Naive thymus-derived CD8-positive, alpha-beta T cell (primary cell): ENCODE results near the gene NTRK1. TPM values are rescaled to one million over a fixed set of nuclear protein-coding genes. Genes with fewer than 3 reads are reported as not detected.
"Not testable (repeated sequence)": the region's sequence is repeated elsewhere in the genome, so short reads cannot be mapped to it uniquely, and the experiment has no call there.

Source experiments
- ATAC-seq, 2 donors: fragments of 150-1000 bp; cut with Tn5 transposase in 1 of 2; sonication (Bioruptor Pico), chemical (Tn5 transposase) in 1 of 2; 1 replicate in 1 of 2; 2 replicates in 1 of 2; pipeline ENCODE4 v1.10.0; 2021; ENCODE audit warnings: mild to moderate bottlenecking in 2 of 2, moderate library complexity in 2 of 2
- POLR2A ChIA-PET: fragments of 350-600 bp; sonication (Branson Sonifier 250); formaldehyde crosslinking; loops from one replicate; lab custom pipeline; 2021; ENCODE audit warnings: antibody characterized with exemption; lab: Charles Lee
- DNase-seq, 10 donors: peaks; one replicate each; pipeline versions ENCODE4 v3.0.0 to v3.0.0-alpha.2; 2020 to 2022
- H3K27ac Mint-ChIP-seq, 10 donors: one replicate each; pipeline ENCODE4 v1.8.0; 2020 to 2022; ENCODE audit warnings: mild to moderate bottlenecking in 10 of 10, mixed read lengths in 10 of 10, moderate library complexity in 4 of 10, inconsistent platforms in 1 of 10
- H3K27me3 Mint-ChIP-seq, 5 donors: one replicate each; pipeline ENCODE4 v1.8.0; 2021 to 2022; ENCODE audit warnings: mixed read lengths in 5 of 5
- H3K36me3 Mint-ChIP-seq, 3 donors: one replicate each; pipeline ENCODE4 v1.8.0; 2020 to 2022; ENCODE audit warnings: mixed read lengths in 3 of 3, mild to moderate bottlenecking in 2 of 3, inconsistent platforms in 1 of 3
- H3K4me1 Mint-ChIP-seq, 4 donors: one replicate each; pipeline ENCODE4 v1.8.0; 2021 to 2022; ENCODE audit warnings: mixed read lengths in 4 of 4
- H3K4me3 Mint-ChIP-seq, 10 donors: one replicate each; pipeline ENCODE4 v1.8.0; 2020 to 2022; ENCODE audit warnings: mild to moderate bottlenecking in 10 of 10, mixed read lengths in 10 of 10, moderate library complexity in 6 of 10, inconsistent platforms in 1 of 10
- H3K9me3 Mint-ChIP-seq, 9 donors: one replicate each; pipeline ENCODE4 v1.8.0; 2020 to 2022; ENCODE audit warnings: mixed read lengths in 9 of 9, mild to moderate bottlenecking in 3 of 9, inconsistent platforms in 1 of 9, moderate library complexity in 1 of 9
- polyA plus RNA-seq, 3 donors: library from polyadenylated mRNA; unstranded; fragments of 300-500 nt; fragmentation: Illumina TruSeq; gene quantifications; one replicate each; pipeline ENCODE4 v1.2.3, GENCODE V29; 2021
- total RNA-seq, 8 experiments: library from RNA in 2 of 8; stranded (reverse) in 2 of 8; gene quantifications; one replicate each; pipeline ENCODE4 v1.2.3 and lab custom pipeline; 2021 to 2026

The NTRK1 gene
- total and polyA plus RNA-seq, 5 experiments from 2014 or later: 0.14 to 0.25 TPM; not detected in 3

DNA sequence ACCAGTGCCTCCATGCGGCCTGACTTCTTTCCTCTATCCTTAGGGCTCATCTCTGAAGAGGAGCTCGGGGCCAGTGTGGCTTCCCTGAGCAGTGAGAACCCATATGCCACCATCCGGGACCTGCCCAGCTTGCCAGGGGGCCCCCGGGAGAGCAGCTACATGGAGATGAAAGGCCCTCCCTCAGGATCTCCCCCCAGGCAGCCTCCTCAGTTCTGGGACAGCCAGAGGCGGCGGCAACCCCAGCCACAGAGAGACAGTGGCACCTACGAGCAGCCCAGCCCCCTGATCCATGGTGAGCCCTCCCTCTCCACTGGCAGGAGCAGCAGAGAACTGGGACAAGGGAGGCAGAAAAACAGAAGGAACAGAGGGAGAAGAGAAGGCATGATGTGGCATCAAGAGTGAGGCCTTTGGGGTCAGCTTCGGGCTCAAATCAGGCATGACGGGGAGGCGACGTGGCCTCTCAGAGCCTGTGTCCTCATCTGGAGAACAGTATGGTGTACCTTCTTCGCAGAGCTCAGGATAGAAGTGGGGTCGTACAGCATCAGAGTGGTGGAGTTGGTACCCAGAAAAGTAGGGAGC lies 53.2 kb downstream of the NTRK1 start:
- H3K36me3 Mint-ChIP-seq: no peaks in the 10 kb centered on the region
- H3K9me3 Mint-ChIP-seq: peaks cover 0 to 2% (median 0%) of the 10 kb centered on the region in 9 donors
- H3K4me3 Mint-ChIP-seq: no peak overlapping the region
- POLR2A ChIA-PET: no interaction called here
- peak overlapping the region in 1 of 10 donors; percentile 84 for H3K27ac Mint-ChIP-seq
- DNase-seq (no peak), ATAC-seq (no peak)
- H3K27me3 Mint-ChIP-seq: peaks cover 29 to 65% (median 35%) of the 10 kb centered on the region in 5 donors
- H3K4me1 Mint-ChIP-seq: peaks cover 0 to 6% (median 4%) of the 10 kb centered on the region in 4 donors

- DNase-seq: no peak
- Mint-ChIP-seq H3K4me3 (no peak overlapping the region), H3K4me1 (peaks cover 0 to 6% (median 4%) of the 10 kb centered on the region in 4 donors), H3K36me3 (no peaks in the 10 kb centered on the region), H3K9me3 (peaks cover 0 to 2% (median 0%) of the 10 kb centered on the region in 9 donors), H3K27me3 (peaks cover 32 to 68% (median 38%) of the 10 kb centered on the region in 5 donors), H3K27ac (no peak overlapping the region)
- POLR2A ChIA-PET: no interaction called here
- ATAC-seq: no peak
Measured at GRCh38 chr1:156914440-156914856, 53.8 kb downstream of the NTRK1 start.

- Mint-ChIP-seq H3K27me3 (peaks cover 50 to 90% (median 60%) of the 10 kb centered on the region in 5 donors), H3K36me3 (peaks cover 0 to 3% (median 0%) of the 10 kb centered on the region in 3 donors), H3K4me1 (peaks cover 11 to 18% (median 15%) of the 10 kb centered on the region in 4 donors), H3K9me3 (peaks cover 0 to 2% (median 0%) of the 10 kb centered on the region in 9 donors), H3K4me3 (peak within 1 kb of the TSS in 5 of 10 donors; percentile 5 to 43 (median 9)), H3K27ac (peak within 1 kb of the TSS in 1 of 10 donors; percentile 73)
- POLR2A ChIA-PET: no interaction called here
- ATAC-seq: peak; percentile 85 to 86
- DNase-seq: peak in 8 of 10 donors; percentile 35 to 70 (median 54)
Measured at GRCh38 chr1:156920233-156921052, 59.8 kb downstream of the NTRK1 start, which contains the start of gene LRRC71. LRRC71 (plus strand) TSS chr1:156920632; CDS start chr1:156920804, 172 bp downstream.

GRCh38 chr1:156921053-156921529 lies 60.4 kb downstream of the NTRK1 start:
- POLR2A ChIA-PET: no interaction called here
- DNase-seq (no peak), ATAC-seq (no peak)
- Mint-ChIP-seq H3K4me3 (peak overlapping the region in 4 of 10 donors; percentile 5 to 38 (median 13)), H3K9me3 (peaks cover 0 to 2% (median 0%) of the 10 kb centered on the region in 9 donors), H3K36me3 (peaks cover 0 to 3% (median 0%) of the 10 kb centered on the region in 3 donors), H3K27ac (no peak overlapping the region), H3K4me1 (peaks cover 11 to 18% (median 16%) of the 10 kb centered on the region in 4 donors), H3K27me3 (peaks cover 52 to 91% (median 60%) of the 10 kb centered on the region in 5 donors)

GRCh38 chr1:156922986-156923669 lies 62.5 kb downstream of the NTRK1 start:
- Mint-ChIP-seq H3K27ac (peak overlapping the region in 4 of 10 donors; percentile 2 to 69 (median 30)), H3K4me3 (peak overlapping the region in 9 of 10 donors; percentile 37 to 78 (median 64))
- POLR2A ChIA-PET: no interaction called here

GRCh38 chr1:156923670-156924477 lies 63.2 kb downstream of the NTRK1 start:
- DNase-seq (peak in 1 of 10 donors; percentile 13), ATAC-seq (peak in 1 of 2 donors; percentile 8)
- peaks cover 16 to 34% (median 28%) of the 10 kb centered on the region in 4 donors for H3K4me1 Mint-ChIP-seq
- POLR2A ChIA-PET: interaction anchor here (0.8 kb wide), 1 partner anchor 229 kb away, joined by 5 read pairs; no protein-coding TSS in a partner anchor
- H3K36me3 Mint-ChIP-seq: peaks cover 0 to 3% (median 0%) of the 10 kb centered on the region in 3 donors
- H3K4me3 Mint-ChIP-seq: peak overlapping the region in 5 of 10 donors; percentile 15 to 77 (median 62)
- peak overlapping the region in 1 of 10 donors; percentile 2 for H3K27ac Mint-ChIP-seq
- peaks cover 53 to 96% (median 68%) of the 10 kb centered on the region in 5 donors for H3K27me3 Mint-ChIP-seq
- no peaks in the 10 kb centered on the region for H3K9me3 Mint-ChIP-seq

More at GRCh38 chr1:156922986-156923669, 62.5 kb downstream of the NTRK1 start:
- Mint-ChIP-seq H3K9me3 (no peaks in the 10 kb centered on the region), H3K27me3 (peaks cover 54 to 94% (median 70%) of the 10 kb centered on the region in 5 donors), H3K36me3 (peaks cover 0 to 3% (median 0%) of the 10 kb centered on the region in 3 donors), H3K4me1 (peaks cover 16 to 30% (median 25%) of the 10 kb centered on the region in 4 donors)
- no peak for DNase-seq
- ATAC-seq: no peak

- H3K27me3 Mint-ChIP-seq: peaks cover 52 to 96% (median 73%) of the 10 kb centered on the region in 5 donors
- ATAC-seq (no peak), DNase-seq (no peak)
- peaks cover 16 to 34% (median 28%) of the 10 kb centered on the region in 4 donors for H3K4me1 Mint-ChIP-seq
- H3K36me3 Mint-ChIP-seq: peaks cover 0 to 3% (median 0%) of the 10 kb centered on the region in 3 donors
- peak overlapping the region in 1 of 10 donors; percentile 65 for H3K27ac Mint-ChIP-seq
- H3K9me3 Mint-ChIP-seq: no peaks in the 10 kb centered on the region
- H3K4me3 Mint-ChIP-seq: peak overlapping the region in 4 of 10 donors; percentile 14 to 68 (median 45)
- POLR2A ChIA-PET: interaction anchor here (0.8 kb wide), 1 partner anchor 229 kb away, joined by 5 read pairs; no protein-coding TSS in a partner anchor
Measured at GRCh38 chr1:156924478-156925153, 64.0 kb downstream of the NTRK1 start.

GRCh38 chr1:156925154-156926010 lies 64.7 kb downstream of the NTRK1 start:
- DNase-seq (no peak), ATAC-seq (no peak)
- POLR2A ChIA-PET: no interaction called here
- Mint-ChIP-seq H3K4me3 (peak overlapping the region in 3 of 10 donors; percentile 1 to 14 (median 9)), H3K36me3 (peaks cover 0 to 3% (median 0%) of the 10 kb centered on the region in 3 donors), H3K9me3 (no peaks in the 10 kb centered on the region), H3K27me3 (peaks cover 52 to 98% (median 77%) of the 10 kb centered on the region in 5 donors), H3K4me1 (peaks cover 16 to 33% (median 26%) of the 10 kb centered on the region in 4 donors), H3K27ac (no peak overlapping the region)

- ATAC-seq: peak; percentile 45 to 47
- H3K4me3 Mint-ChIP-seq: peak overlapping the region in 1 of 10 donors; percentile 30
Measured at GRCh38 chr1:156926175-156926574, 65.5 kb downstream of the NTRK1 start.

DNA sequence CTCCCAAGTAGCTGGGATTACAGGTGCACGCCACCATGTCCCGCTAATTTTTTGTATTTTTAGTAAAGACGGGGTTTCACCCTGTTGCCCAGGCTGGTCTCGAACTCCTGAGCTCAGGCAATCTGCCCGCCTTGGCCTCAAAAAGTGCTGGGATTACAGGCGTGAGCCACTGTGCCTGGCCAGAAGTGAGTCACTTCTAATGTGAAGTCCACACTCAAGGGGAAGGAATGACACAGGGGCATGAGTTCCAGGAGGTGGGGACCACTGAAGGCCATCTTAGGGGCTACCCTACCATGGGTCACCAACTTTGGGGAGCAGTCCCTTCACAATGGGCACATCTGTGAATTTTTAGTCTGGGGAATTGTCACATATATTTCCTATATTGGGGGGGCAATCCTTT lies 66.0 kb downstream of the NTRK1 start:
- H3K36me3 Mint-ChIP-seq, POLR2A ChIA-PET, DNase-seq, H3K27ac Mint-ChIP-seq, H3K9me3 Mint-ChIP-seq, ATAC-seq: not testable (repeated sequence)
- Mint-ChIP-seq H3K4me3 (peak overlapping the region in 2 of 10 donors; percentile 46 to 51), H3K4me1 (peaks cover 16 to 36% (median 31%) of the 10 kb centered on the region in 4 donors), H3K27me3 (peaks cover 53 to 98% (median 76%) of the 10 kb centered on the region in 5 donors)

More at GRCh38 chr1:156926175-156926574, 65.5 kb downstream of the NTRK1 start:
- H3K9me3 Mint-ChIP-seq: no peaks in the 10 kb centered on the region
- H3K27ac Mint-ChIP-seq: no peak overlapping the region
- H3K27me3 Mint-ChIP-seq: peaks cover 53 to 98% (median 76%) of the 10 kb centered on the region in 5 donors
- H3K4me1 Mint-ChIP-seq: peaks cover 16 to 32% (median 26%) of the 10 kb centered on the region in 4 donors
- H3K36me3 Mint-ChIP-seq: peaks cover 0 to 3% (median 0%) of the 10 kb centered on the region in 3 donors
- POLR2A ChIA-PET: no interaction called here
- peak in 3 of 10 donors; percentile 10 to 28 (median 28) for DNase-seq
